HCT116 (cell line): ENCODE measurements around the gene GRHL1. TPM values are rescaled to one million over a fixed set of nuclear protein-coding genes. Genes with fewer than 3 reads are reported as not detected.

ENCODE experiments used
- ATAC-seq: fragments of 200-7000 bp; cut with Tn5 transposase; 2 replicates; pipeline ENCODE4 v1.9.1; 2020; ENCODE audit warnings: mild to moderate bottlenecking, moderate library complexity
- BruUV-seq: library from RNA; stranded (reverse); fragments of 400-500 nt; replicated peaks from 2 replicates; lab custom pipeline; 2021; lab: Mats Ljungman, UMichigan
- CTCF ChIA-PET: fragments of 300-600 bp; sonication (Branson Sonifier 250); formaldehyde crosslinking; loops from one replicate; lab custom pipeline; 2021; ENCODE audit warnings: antibody characterized with exemption; lab: Charles Lee
- POLR2A ChIA-PET: fragments of 300-600, 350-600 bp; sonication (Branson Sonifier 250); formaldehyde crosslinking; loops from one replicate; lab custom pipeline; 2021; ENCODE audit warnings: antibody characterized with exemption; lab: Charles Lee
- RAD21 ChIA-PET, 2 experiments: fragments of 300-600 bp; sonication (Branson Sonifier 250); formaldehyde crosslinking; loops; one replicate each; lab custom pipeline; 2023; ENCODE audit warnings: low total read pairs in 2 of 2; ENCODE audit not compliant: uncharacterized antibody in 2 of 2, unreplicated experiment in 2 of 2, low non-redundant PET in 1 of 2; lab: Charles Lee
- DNase-seq: peaks from one replicate; pipeline ENCODE4 v3.0.0-alpha.2; 2010; ENCODE audit warnings: low read depth, low spot score
- H2AFZ ChIP-seq: fragments of 200-600 bp; shearing (Covaris generic), sonication (generic); 2 replicates; pipeline ENCODE4 v1.6.1; 2017; ENCODE audit warnings: low read depth, mixed run types, mixed read lengths, antibody characterized with exemption, low read length; ENCODE audit not compliant: poor library complexity, severe bottlenecking
- H3K27ac ChIP-seq: 2 replicates; pipeline ENCODE4 v1.5.1; 2012; ENCODE audit warnings: low read depth, low read length
- H3K27me3 ChIP-seq: fragments of 200-600 bp; sonication (generic); 2 replicates; pipeline ENCODE4 v1.6.1; 2016; ENCODE audit warnings: mixed run types, low read length, mixed read lengths; ENCODE audit not compliant: insufficient read depth
- H3K36me3 ChIP-seq, 2 experiments: fragments of 200-500 bp in 1 of 2; fragments of 200-600 bp in 1 of 2; sonication (Bioruptor generic) in 1 of 2; sonication (generic) in 1 of 2; 2 replicates each; pipeline versions ENCODE4 v1.5.1 to v1.6.1; 2014 to 2016; ENCODE audit warnings: low read length in 2 of 2, inconsistent platforms in 1 of 2, mixed read lengths in 1 of 2, mixed run types in 1 of 2; ENCODE audit not compliant: insufficient read depth in 2 of 2, control insufficient read depth in 1 of 2
- H3K4me1 ChIP-seq, 2 experiments: fragments of 200-600 bp in 1 of 2; sonication (generic) in 1 of 2; 2 replicates each; pipeline versions ENCODE4 v1.5.1 to v1.6.1; 2012 to 2017; ENCODE audit warnings: low read length in 2 of 2, inconsistent platforms in 1 of 2, mild to moderate bottlenecking in 1 of 2, mixed read lengths in 1 of 2, mixed run types in 1 of 2, moderate library complexity in 1 of 2; ENCODE audit not compliant: insufficient read depth in 2 of 2, control insufficient read depth in 1 of 2
- H3K4me2 ChIP-seq: fragments of 200-600 bp; sonication (generic); 2 replicates; pipeline ENCODE4 v1.6.1; 2017; ENCODE audit warnings: mixed run types, low read length, mixed read lengths
- H3K4me3 ChIP-seq, 2 experiments: fragments of 200-600 bp in 1 of 2; sonication (generic) in 1 of 2; replicated peaks in 1 of 2; 2 replicates each; pipeline ENCODE4 v1.5.1; 2011 to 2016; ENCODE audit warnings: low read length in 2 of 2, control low read depth in 1 of 2, low read depth in 1 of 2, mild to moderate bottlenecking in 1 of 2, mixed read lengths in 1 of 2, mixed run types in 1 of 2
- H3K79me2 ChIP-seq: fragments of 200-600 bp; sonication (generic); 2 replicates; pipeline ENCODE4 v1.6.1; 2017; ENCODE audit warnings: mild to moderate bottlenecking, mixed run types, low read length, moderate library complexity, mixed read lengths; ENCODE audit not compliant: insufficient read depth
- H3K9ac ChIP-seq: fragments of 200-600 bp; sonication (generic); 2 replicates; pipeline ENCODE4 v1.6.1; 2016; ENCODE audit warnings: low read length, mixed read lengths
- H3K9me2 ChIP-seq: fragments of 200-600 bp; sonication (generic), shearing (Covaris generic); 2 replicates; pipeline ENCODE4 v1.6.1; 2017; ENCODE audit warnings: mixed run types, mild to moderate bottlenecking, moderate library complexity; ENCODE audit not compliant: insufficient read depth
- H3K9me3 ChIP-seq, 2 experiments: fragments of 200-500 bp in 1 of 2; fragments of 200-600 bp in 1 of 2; sonication (Bioruptor generic) in 1 of 2; sonication (generic) in 1 of 2; 2 replicates each; pipeline ENCODE4 v1.6.1; 2014 to 2017; ENCODE audit warnings: low read length in 2 of 2, mixed read lengths in 2 of 2, inconsistent platforms in 1 of 2, low read depth in 1 of 2, mild to moderate bottlenecking in 1 of 2, mixed run types in 1 of 2, moderate library complexity in 1 of 2; ENCODE audit not compliant: control insufficient read depth in 1 of 2, insufficient read depth in 1 of 2
- H4K20me1 ChIP-seq: fragments of 200-600 bp; sonication (generic), shearing (Covaris generic); 2 replicates; pipeline ENCODE4 v1.6.1; 2017; ENCODE audit warnings: mixed run types, mild to moderate bottlenecking, moderate library complexity; ENCODE audit not compliant: insufficient read depth
- ATF3 ChIP-seq: IDR thresholded peaks from 2 replicates; pipeline ENCODE4 v1.6.1; 2012
- CEBPB ChIP-seq: IDR thresholded peaks from 2 replicates; pipeline ENCODE4 v1.6.1; 2012; ENCODE audit warnings: low read depth
- ELF1 ChIP-seq: IDR thresholded peaks from 2 replicates; pipeline ENCODE4 v1.6.1; 2012; ENCODE audit warnings: low read depth, borderline replicate concordance
- EZH2phosphoT487 ChIP-seq: fragments of 200-600 bp; IDR thresholded peaks from 2 replicates; pipeline ENCODE4 v1.6.1; 2018; ENCODE audit warnings: antibody characterized with exemption, borderline replicate concordance
- FOSL1 ChIP-seq: IDR thresholded peaks from 2 replicates; pipeline ENCODE4 v1.6.1; 2012; ENCODE audit warnings: low read depth
- MAX ChIP-seq: IDR thresholded peaks from 2 replicates; pipeline ENCODE4 v1.6.1; 2012
- POLR2A ChIP-seq: IDR thresholded peaks from 2 replicates; pipeline ENCODE4 v1.7.0; 2011; ENCODE audit warnings: borderline replicate concordance; ENCODE audit not compliant: insufficient read depth, insufficient read length; ENCODE audit errors: extremely low read depth
- SIN3A ChIP-seq: IDR thresholded peaks from 2 replicates; pipeline ENCODE4 v1.6.1; 2012; ENCODE audit warnings: low read depth
- YY1 ChIP-seq: IDR thresholded peaks from 2 replicates; pipeline ENCODE4 v1.6.1; 2011; ENCODE audit warnings: low read length, low read depth, moderate library complexity, mild to moderate bottlenecking; ENCODE audit not compliant: insufficient replicate concordance; ENCODE audit errors: extremely low read depth
- intact Hi-C: fragments of 100-400 bp; cut with micrococcal nuclease; formaldehyde crosslinking; loops from 2 replicates; pipeline ENCODE4 v1.10.0; 2022
- total RNA-seq: library from RNA; stranded (reverse); gene quantifications from one replicate; pipeline ENCODE4 v1.2.1, GENCODE V29; 2021; ENCODE audit not compliant: unreplicated experiment

The GRHL1 gene
- total RNA-seq, 1 experiment from 2014 or later: 8.5 TPM

GRCh38 chr2:10007435-10007834, 55.9 kb downstream of the GRHL1 start:
- Histone ChIP-seq H2AFZ (no peak overlapping the region), H3K4me3 (no peak overlapping the region), H3K9me3 (no peaks in the 10 kb centered on the region), H3K36me3 (no peaks in the 10 kb centered on the region), H3K4me1 (peaks cover 0 to 13% of the 10 kb centered on the region in 2 experiments; a peak in 1 of 4 replicates), H3K27me3 (no peaks in the 10 kb centered on the region)
- intact Hi-C loops: no loop called here
- ChIA-PET CTCF (no interaction called here), POLR2A (no interaction called here), RAD21 (no interaction called here)
- no peak for DNase-seq
- TF ChIP-seq ATF3 (no peak), YY1 (no peak), ELF1 (no peak), EZH2phosphoT487 (no peak), POLR2A (no peak), SIN3A (no peak)
- TF ChIP-seq, all 23 proteins: peak for 0
- Histone ChIP-seq H3K27ac (no peak overlapping the region), H3K4me2 (no peak overlapping the region), H3K79me2 (no peaks in the 10 kb centered on the region), H4K20me1 (no peaks in the 10 kb centered on the region), H3K9ac (no peak overlapping the region), H3K9me2 (no peaks in the 10 kb centered on the region)
- no peak for ATAC-seq
- no TSS peak for BruUV-seq

- peaks cover 3 to 19% of the 10 kb centered on the region in 2 experiments; a peak in 3 of 4 replicates for H3K4me1 ChIP-seq
- RAD21 ChIA-PET: no interaction called here
- H3K9ac ChIP-seq: no peak overlapping the region
- ATAC-seq: no peak
- H3K4me2 ChIP-seq: no peak overlapping the region
- no peaks in the 10 kb centered on the region for H4K20me1 ChIP-seq
- intact Hi-C loops: no loop called here
- CTCF ChIA-PET: no interaction called here
- H3K9me3 ChIP-seq: peaks cover 0 to 3% of the 10 kb centered on the region in 2 experiments; a peak in 1 of 4 replicates
- no peaks in the 10 kb centered on the region for H3K27me3 ChIP-seq
- no peak overlapping the region for H2AFZ ChIP-seq
- H3K36me3 ChIP-seq: no peaks in the 10 kb centered on the region
- no peak overlapping the region for H3K27ac ChIP-seq
- H3K9me2 ChIP-seq: no peaks in the 10 kb centered on the region
- BruUV-seq: no TSS peak
- no peaks in the 10 kb centered on the region for H3K79me2 ChIP-seq
- DNase-seq: no peak
- H3K4me3 ChIP-seq: no peak overlapping the region
- TF ChIP-seq ATF3 (no peak), CEBPB (no peak), FOSL1 (no peak), MAX (no peak)
- POLR2A ChIA-PET: no interaction called here
These were observed 56.7 kb downstream of the GRHL1 start for GRCh38 chr2:10007921-10008808.
